Endothelial cell of umbilical vein (primary cell): ENCODE measurements around the gene KDM4B. TPM values are rescaled to one million over a fixed set of nuclear protein-coding genes. Genes with fewer than 3 reads are reported as not detected.

Source experiments
- BruUV-seq: library from RNA; stranded (reverse); fragments of 400-500 nt; replicated peaks from 2 replicates; lab custom pipeline; 2021; lab: Mats Ljungman, UMichigan
- CTCF ChIA-PET: fragments of 300-600, 350-600 bp; sonication (Branson Sonifier 250); formaldehyde crosslinking; loops from one replicate; lab custom pipeline; 2021; ENCODE audit warnings: antibody characterized with exemption, inconsistent platforms; lab: Charles Lee
- POLR2A ChIA-PET: fragments of 300-600, 350-600 bp; sonication (Branson Sonifier 250); formaldehyde crosslinking; loops from one replicate; lab custom pipeline; 2021; ENCODE audit warnings: antibody characterized with exemption, inconsistent platforms; lab: Charles Lee
- DNase-seq: peaks from one replicate; pipeline ENCODE4 v3.0.0-alpha.2; 2011; ENCODE audit warnings: low read depth, low spot score
- FAIRE-seq: peaks from 2 replicates; lab custom pipeline; 2011; peaks lifted over from hg19 to GRCh38; lab: Jason Lieb, UNC
- H2AFZ ChIP-seq: 2 replicates; pipeline ENCODE4 v1.6.0; 2012; ENCODE audit warnings: low read depth, low read length, control low read depth, inconsistent platforms
- H3K27ac ChIP-seq: 2 replicates; pipeline ENCODE4 v1.5.1; 2011; ENCODE audit warnings: low read depth, mild to moderate bottlenecking, control low read depth, low read length, moderate library complexity; ENCODE audit not compliant: insufficient read depth
- H3K27me3 ChIP-seq, 2 experiments: 2 replicates each; pipeline versions ENCODE4 v1.6.0 to v1.6.1; 2011; ENCODE audit warnings: low read length in 2 of 2, mixed read lengths in 1 of 2; ENCODE audit not compliant: control insufficient read depth in 2 of 2, insufficient read depth in 2 of 2
- H3K36me3 ChIP-seq, 2 experiments: 2 replicates in 1 of 2; 3 replicates in 1 of 2; pipeline ENCODE4 v1.5.1; 2011; ENCODE audit warnings: low read length in 2 of 2, mild to moderate bottlenecking in 1 of 2, moderate library complexity in 1 of 2; ENCODE audit not compliant: control insufficient read depth in 2 of 2, insufficient read depth in 2 of 2; ENCODE audit errors: extremely low read depth in 1 of 2
- H3K4me1 ChIP-seq: 3 replicates; pipeline ENCODE4 v1.5.1; 2011; ENCODE audit warnings: mild to moderate bottlenecking, low read length; ENCODE audit not compliant: control insufficient read depth, insufficient read depth; ENCODE audit errors: extremely low read depth
- H3K4me2 ChIP-seq: 2 replicates; pipeline ENCODE4 v1.6.1; 2011; ENCODE audit warnings: low read length, control low read depth, mixed read lengths; ENCODE audit not compliant: insufficient read depth
- H3K4me3 ChIP-seq, 3 experiments: fragments of 200-600 bp in 1 of 3; sonication (generic), shearing (Covaris generic) in 1 of 3; replicated peaks in 1 of 3; 2 replicates each; pipeline ENCODE4 v1.5.1; 2011 to 2016; ENCODE audit warnings: control low read depth in 3 of 3, low read length in 3 of 3, mild to moderate bottlenecking in 2 of 3, inconsistent platforms in 1 of 3, low read depth in 1 of 3, moderate library complexity in 1 of 3; ENCODE audit not compliant: insufficient read depth in 1 of 3
- H3K79me2 ChIP-seq: 2 replicates; pipeline ENCODE4 v1.6.0; 2012; ENCODE audit warnings: low read length, inconsistent platforms; ENCODE audit not compliant: control insufficient read depth, insufficient read depth
- H3K9ac ChIP-seq: replicated peaks from 2 replicates; pipeline ENCODE3; 2011; ENCODE audit warnings: low read length, control low read depth; ENCODE audit not compliant: insufficient read depth; ENCODE audit errors: extremely low read depth
- H3K9me1 ChIP-seq: replicated peaks from 3 replicates; pipeline ENCODE4 v1.6.0; 2011; ENCODE audit warnings: mild to moderate bottlenecking, low read length; ENCODE audit not compliant: control insufficient read depth, insufficient read depth; ENCODE audit errors: extremely low read depth
- H3K9me3 ChIP-seq: replicated peaks from 2 replicates; pipeline ENCODE4 v1.5.1; 2012; ENCODE audit warnings: low read length, inconsistent platforms; ENCODE audit not compliant: control insufficient read depth, insufficient read depth
- H4K20me1 ChIP-seq: replicated peaks from 2 replicates; pipeline ENCODE3; 2011; ENCODE audit warnings: mild to moderate bottlenecking, low read length; ENCODE audit not compliant: control insufficient read depth, insufficient read depth; ENCODE audit errors: extremely low read depth
- CTCF ChIP-seq, 2 donors: IDR thresholded peaks; 1 replicate in 1 of 2; 2 replicates in 1 of 2; pipeline ENCODE4 v1.5.1; 2011; ENCODE audit warnings: low read length in 2 of 2, mild to moderate bottlenecking in 2 of 2, moderate library complexity in 2 of 2, control low read depth in 1 of 2, inconsistent platforms in 1 of 2, low read depth in 1 of 2; ENCODE audit not compliant: insufficient read depth in 1 of 2; ENCODE audit errors: extremely low read depth in 1 of 2
- EZH2 ChIP-seq: IDR thresholded peaks from 2 replicates; pipeline ENCODE4 v1.6.1; 2012; ENCODE audit warnings: borderline replicate concordance, low read depth, mild to moderate bottlenecking, moderate library complexity, low read length, inconsistent platforms; ENCODE audit not compliant: severe bottlenecking
- FOS ChIP-seq: IDR thresholded peaks from 2 replicates; pipeline ENCODE4 v1.6.1; 2011; ENCODE audit warnings: mild to moderate bottlenecking, low read length, moderate library complexity, borderline replicate concordance; ENCODE audit not compliant: insufficient read depth
- JUN ChIP-seq: IDR thresholded peaks from 2 replicates; pipeline ENCODE4 v1.6.1; 2011; ENCODE audit warnings: borderline replicate concordance, low read depth; ENCODE audit not compliant: insufficient read length, insufficient read depth
- MAX ChIP-seq: IDR thresholded peaks from 2 replicates; pipeline ENCODE4 v1.6.1; 2011; ENCODE audit not compliant: insufficient read depth, insufficient read length
- MYC ChIP-seq: IDR thresholded peaks from one replicate; pipeline ENCODE4 v1.6.1; 2011; ENCODE audit warnings: mild to moderate bottlenecking, low read depth, low read length
- POLR2A ChIP-seq: IDR thresholded peaks from 2 replicates; pipeline ENCODE4 v1.6.1; 2012; ENCODE audit warnings: low read depth, mild to moderate bottlenecking, control low read depth, low read length
- POLR2AphosphoS5 ChIP-seq: IDR thresholded peaks from 2 replicates; pipeline ENCODE4 v1.6.1; 2012; ENCODE audit warnings: low read depth, mild to moderate bottlenecking, control low read depth, low read length, moderate library complexity; ENCODE audit not compliant: insufficient read depth
- dilution Hi-C: fragments of 300-500 bp; cut with MboI; formaldehyde crosslinking; loops from one replicate; pipeline ENCODE4 v1.15.0; 2019; ENCODE audit warnings: low sequenced_read_pairs; ENCODE audit not compliant: extremely low pct_ligation_motif_present
- intact Hi-C: fragments of 100-400 bp; cut with micrococcal nuclease; formaldehyde crosslinking; loops from one replicate; pipeline ENCODE4 v1.10.0; 2022
- polyA plus RNA-seq, 4 experiments: library from polyadenylated mRNA; depleted of rRNA in 3 of 4; stranded (reverse) in 3 of 4; unstranded in 1 of 4; fragments of >200 nt; gene quantifications; 2 replicates each; pipeline versions ENCODE4 v1.2.1 to v1.2.3, GENCODE V29; 2011 to 2012; ENCODE audit warnings: missing spikeins in 1 of 4
- total RNA-seq: library from RNA; stranded (reverse); gene quantifications from 2 replicates; pipeline ENCODE4 v1.2.3, GENCODE V29; 2021

The KDM4B gene
- total and polyA plus RNA-seq, 2 donors (not counting 3 experiments of a cell fraction or from before 2014, with no cell fraction given), result 12.4 to 37.2 TPM

DNA sequence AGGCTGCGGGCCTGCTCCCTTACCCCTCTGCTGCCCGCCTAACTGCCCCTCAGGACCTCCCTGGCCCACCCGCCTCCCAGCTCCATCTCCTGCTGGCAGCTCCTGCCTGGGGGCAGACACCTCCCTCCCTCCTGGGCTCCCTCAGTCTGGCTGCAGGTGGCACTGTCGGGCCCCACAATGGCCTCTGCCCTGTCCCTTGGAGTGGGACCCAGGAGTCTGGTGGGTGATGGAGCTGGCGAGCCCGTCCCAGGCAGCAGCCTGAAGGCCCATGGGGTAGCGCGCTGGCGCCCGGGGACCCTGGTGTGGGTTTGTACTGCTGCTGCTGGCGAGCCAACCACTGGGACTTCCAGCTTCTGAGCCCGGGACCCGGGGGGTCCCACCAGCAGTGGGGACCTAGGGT, 83.6 kb downstream of the KDM4B start:
- Histone ChIP-seq H3K4me3 (no peak overlapping the region), H3K9ac (no peak overlapping the region), H3K9me1 (no peaks in the 10 kb centered on the region), H3K79me2 (no peaks in the 10 kb centered on the region), H3K27ac (no peak overlapping the region), H3K9me3 (no peaks in the 10 kb centered on the region), H3K36me3 (peaks cover 2 to 13% of the 10 kb centered on the region in 2 experiments), H3K4me1 (peaks cover 7% of the 10 kb centered on the region), H2AFZ (no peak overlapping the region), H3K4me2 (no peak overlapping the region), H4K20me1 (no peaks in the 10 kb centered on the region), H3K27me3 (no peaks in the 10 kb centered on the region)
- ChIA-PET CTCF (interaction anchor here (1.0 to 1.2 kb wide), 2 partner anchors 102 to 325 kb away, joined by 3 to 4 read pairs; no protein-coding TSS in a partner anchor), POLR2A (interaction anchor here (0.6 kb wide), 1 partner anchor 495 kb away, joined by 3 read pairs; no protein-coding TSS in a partner anchor)
- no TSS peak for BruUV-seq
- DNase-seq (no peak), FAIRE-seq (no peak)
- intact Hi-C loops (no loop called here), dilution Hi-C loops (no loop called here)
- TF ChIP-seq FOS (no peak), POLR2A (no peak), MAX (no peak), JUN (no peak), MYC (no peak), CTCF (IDR thresholded peaks at IDR 0.05; ENCODE audit: extremely low read depth in 1 of 2, insufficient read depth in 1 of 2, low read depth in 1 of 2, low read length in 2 of 2) (peak in 1 of 2 donors; percentile 2), POLR2AphosphoS5 (no peak), EZH2 (no peak)
